PFSK-1 (cell line): ENCODE measurements around the gene CRYZL1. TPM values are rescaled to one million over a fixed set of nuclear protein-coding genes. Genes with fewer than 3 reads are reported as not detected.
A peak's percentile ranks its signal among the peaks of the same experiment; 100 is the strongest.

Experiments
- FOXP2 ChIP-seq: optimal IDR thresholded peaks from 2 replicates; pipeline ENCODE3; 2011; ENCODE audit warnings: borderline replicate concordance, control low read depth, inconsistent platforms; ENCODE audit not compliant: insufficient read depth; ENCODE audit errors: extremely low read length, extremely low read depth
- POLR2AphosphoS5 ChIP-seq: IDR thresholded peaks from 2 replicates; pipeline ENCODE4 v1.6.1; 2012; ENCODE audit warnings: low read depth, mild to moderate bottlenecking, control low read depth, low read length, moderate library complexity
- SIN3A ChIP-seq: IDR thresholded peaks from 2 replicates; pipeline ENCODE4 v1.6.1; 2012; ENCODE audit warnings: mild to moderate bottlenecking, low read length, moderate library complexity, borderline replicate concordance; ENCODE audit not compliant: insufficient read depth
- TAF1 ChIP-seq: IDR thresholded peaks from 2 replicates; pipeline ENCODE4 v1.6.1; 2012; ENCODE audit warnings: low read length, control low read depth, borderline replicate concordance; ENCODE audit not compliant: insufficient read depth
- polyA plus RNA-seq: library from polyadenylated mRNA; unstranded; fragments of >200 nt; gene quantifications from one replicate; pipeline ENCODE4 v1.2.1, GENCODE V29; 2012; ENCODE audit warnings: low read depth, missing spikeins; ENCODE audit not compliant: insufficient read length
- TF ChIP-seq, protein P1 (sequence below), 2 experiments: IDR thresholded peaks; 2 replicates each; pipeline versions ENCODE4 v1.6.1 to v1.8.0; 2011 to 2012; ENCODE audit warnings: low read depth in 2 of 2, low read length in 2 of 2, control low read depth in 1 of 2, inconsistent platforms in 1 of 2, mild to moderate bottlenecking in 1 of 2, moderate library complexity in 1 of 2; ENCODE audit not compliant: insufficient read depth in 1 of 2

Gene CRYZL1
- 24.5 TPM for polyA plus RNA-seq

DNA sequence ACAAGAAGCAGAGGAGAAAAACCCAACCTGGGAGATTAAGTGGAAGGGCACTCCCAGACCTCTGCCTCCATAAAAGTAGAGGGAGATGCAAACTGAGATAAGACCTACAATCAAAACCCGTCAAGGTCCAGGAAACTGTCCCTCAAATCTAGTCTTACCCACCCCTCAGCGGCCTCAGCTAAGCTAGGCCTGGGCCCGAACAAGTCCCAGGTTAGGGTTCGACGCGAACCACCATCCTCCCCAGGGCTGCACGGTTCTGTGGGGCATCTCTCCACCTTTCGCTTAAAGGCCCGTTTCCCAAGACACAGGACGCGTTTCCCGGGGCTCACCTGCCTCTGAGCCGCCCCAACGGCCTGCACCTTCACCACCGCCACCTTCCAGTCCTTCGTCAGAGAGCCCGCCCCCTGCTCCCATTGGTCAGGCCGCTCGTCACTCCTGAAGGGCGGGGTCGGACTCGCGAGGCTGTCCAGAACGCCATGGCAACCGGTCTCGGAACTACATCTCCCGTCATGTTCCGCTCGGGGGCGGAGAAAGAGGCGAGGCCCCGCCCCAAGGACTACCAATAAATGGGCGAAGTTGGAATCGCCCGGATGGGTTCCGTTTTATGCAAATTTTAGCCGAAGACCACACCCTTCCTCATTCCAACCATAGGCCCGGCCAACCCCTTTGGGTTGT, at the start of gene CRYZL1:
TSS of gene CRYZL1 (minus strand) at position 390 of the 675 bp plus-strand sequence. CDS start 10,190 bp downstream, outside the sequence.
- TF ChIP-seq, protein P1, sequence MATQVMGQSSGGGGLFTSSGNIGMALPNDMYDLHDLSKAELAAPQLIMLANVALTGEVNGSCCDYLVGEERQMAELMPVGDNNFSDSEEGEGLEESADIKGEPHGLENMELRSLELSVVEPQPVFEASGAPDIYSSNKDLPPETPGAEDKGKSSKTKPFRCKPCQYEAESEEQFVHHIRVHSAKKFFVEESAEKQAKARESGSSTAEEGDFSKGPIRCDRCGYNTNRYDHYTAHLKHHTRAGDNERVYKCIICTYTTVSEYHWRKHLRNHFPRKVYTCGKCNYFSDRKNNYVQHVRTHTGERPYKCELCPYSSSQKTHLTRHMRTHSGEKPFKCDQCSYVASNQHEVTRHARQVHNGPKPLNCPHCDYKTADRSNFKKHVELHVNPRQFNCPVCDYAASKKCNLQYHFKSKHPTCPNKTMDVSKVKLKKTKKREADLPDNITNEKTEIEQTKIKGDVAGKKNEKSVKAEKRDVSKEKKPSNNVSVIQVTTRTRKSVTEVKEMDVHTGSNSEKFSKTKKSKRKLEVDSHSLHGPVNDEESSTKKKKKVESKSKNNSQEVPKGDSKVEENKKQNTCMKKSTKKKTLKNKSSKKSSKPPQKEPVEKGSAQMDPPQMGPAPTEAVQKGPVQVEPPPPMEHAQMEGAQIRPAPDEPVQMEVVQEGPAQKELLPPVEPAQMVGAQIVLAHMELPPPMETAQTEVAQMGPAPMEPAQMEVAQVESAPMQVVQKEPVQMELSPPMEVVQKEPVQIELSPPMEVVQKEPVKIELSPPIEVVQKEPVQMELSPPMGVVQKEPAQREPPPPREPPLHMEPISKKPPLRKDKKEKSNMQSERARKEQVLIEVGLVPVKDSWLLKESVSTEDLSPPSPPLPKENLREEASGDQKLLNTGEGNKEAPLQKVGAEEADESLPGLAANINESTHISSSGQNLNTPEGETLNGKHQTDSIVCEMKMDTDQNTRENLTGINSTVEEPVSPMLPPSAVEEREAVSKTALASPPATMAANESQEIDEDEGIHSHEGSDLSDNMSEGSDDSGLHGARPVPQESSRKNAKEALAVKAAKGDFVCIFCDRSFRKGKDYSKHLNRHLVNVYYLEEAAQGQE (IDR thresholded peaks at IDR 0.05; ENCODE audit: insufficient read depth in 1 of 2, low read depth in 2 of 2, low read length in 2 of 2), result no peak
- TF ChIP-seq POLR2AphosphoS5 (peak; percentile 55; the same call in 1 of the 2 replicates), FOXP2 (peak; percentile 69)

DNA sequence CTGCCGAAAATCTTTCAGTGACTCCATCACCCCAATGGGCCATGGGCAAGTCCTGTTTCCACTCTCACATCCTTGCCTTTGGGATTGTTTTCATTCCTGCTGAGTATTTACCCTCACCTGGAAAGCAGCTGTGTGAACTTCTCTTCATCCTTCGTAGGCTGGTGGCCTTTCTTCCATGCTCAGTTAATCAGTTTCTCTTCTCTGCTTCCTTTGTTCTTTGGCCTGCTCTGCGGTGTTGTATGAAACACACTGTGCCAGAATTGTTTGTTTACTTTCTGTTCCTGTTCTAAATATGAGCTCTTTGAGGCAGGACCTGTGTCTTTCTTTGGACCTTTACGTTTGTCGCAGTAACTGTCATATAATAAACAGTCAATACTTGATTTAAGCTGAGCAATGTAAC, 49.3 kb upstream of the CRYZL1 start:
- TF ChIP-seq, protein P1 (IDR thresholded peaks at IDR 0.05; ENCODE audit: insufficient read depth in 1 of 2, low read depth in 2 of 2, low read length in 2 of 2), result no peak
- TF ChIP-seq TAF1 (no peak), POLR2AphosphoS5 (no peak), FOXP2 (no peak), SIN3A (no peak)

DNA sequence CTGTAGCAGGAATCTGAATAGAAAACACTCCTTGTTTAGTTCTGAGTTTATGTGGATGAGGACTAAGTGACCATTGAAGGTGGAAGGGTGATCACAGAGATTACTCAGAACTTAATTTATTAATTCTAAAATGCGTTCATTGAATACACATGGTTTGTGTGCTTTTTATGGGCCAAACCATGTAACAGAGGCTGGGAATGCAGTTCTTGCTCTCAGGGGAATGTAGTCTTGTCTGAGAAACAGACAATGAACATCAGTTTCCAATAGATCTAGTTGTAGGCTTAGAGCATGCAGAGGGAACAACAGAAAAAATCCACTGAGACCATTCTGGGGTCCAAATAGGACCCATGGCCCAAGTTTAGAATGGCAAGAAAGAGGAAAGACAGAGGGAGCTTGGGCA, 46.8 kb upstream of the CRYZL1 start:
- no peak for TF ChIP-seq TAF1
- TF ChIP-seq SIN3A, result no peak
- TF ChIP-seq FOXP2, result no peak
- TF ChIP-seq, protein P1 (IDR thresholded peaks at IDR 0.05; ENCODE audit: insufficient read depth in 1 of 2, low read depth in 2 of 2, low read length in 2 of 2), result no peak
- TF ChIP-seq POLR2AphosphoS5, result no peak

DNA sequence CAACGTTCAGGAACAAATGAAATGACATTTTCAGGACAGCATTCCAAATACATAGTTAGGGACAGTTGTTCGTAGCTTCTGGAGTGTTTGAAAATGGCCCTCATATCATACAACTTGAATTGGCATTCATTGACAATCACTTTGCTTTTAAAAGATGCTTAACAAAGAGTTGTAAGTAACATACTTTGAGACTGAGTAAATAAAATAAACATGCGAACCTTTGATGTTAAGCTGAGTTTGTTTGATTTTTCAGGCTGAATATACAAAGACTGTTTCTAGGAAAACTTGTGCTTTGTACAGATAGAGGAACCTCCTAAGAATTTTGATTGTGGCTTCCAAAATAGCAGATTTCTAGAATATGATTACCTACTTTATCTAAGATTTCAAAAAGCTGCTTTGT, 46.1 kb upstream of the CRYZL1 start:
- TF ChIP-seq, protein P1 (IDR thresholded peaks at IDR 0.05; ENCODE audit: insufficient read depth in 1 of 2, low read depth in 2 of 2, low read length in 2 of 2), result no peak
- TF ChIP-seq POLR2AphosphoS5 (no peak), SIN3A (no peak), TAF1 (no peak), FOXP2 (no peak)

DNA sequence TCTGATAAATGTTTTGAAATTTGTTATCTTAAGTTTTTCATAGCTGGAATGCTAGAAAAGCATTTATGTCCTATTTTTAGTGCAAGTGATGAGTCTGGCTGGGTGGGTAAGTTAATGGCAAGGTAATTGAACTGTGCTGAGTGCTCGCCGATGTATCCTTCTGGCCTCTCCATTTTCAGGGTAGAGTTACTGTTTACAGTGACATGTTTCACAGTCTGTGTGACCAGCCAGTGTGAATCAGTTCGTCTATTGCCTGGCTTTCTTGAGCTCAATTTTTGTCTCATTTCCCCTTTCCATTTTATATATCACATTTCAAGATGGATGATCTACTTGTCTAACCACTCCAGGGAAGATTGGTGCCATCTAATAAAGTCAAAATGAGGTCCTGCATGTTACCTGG, 44.8 kb upstream of the CRYZL1 start:
- no peak for TF ChIP-seq SIN3A
- TF ChIP-seq POLR2AphosphoS5, result no peak
- no peak for TF ChIP-seq FOXP2
- TF ChIP-seq TAF1, result no peak
- TF ChIP-seq, protein P1 (IDR thresholded peaks at IDR 0.05; ENCODE audit: insufficient read depth in 1 of 2, low read depth in 2 of 2, low read length in 2 of 2), result no peak
